SJCRH30 (cell line): ENCODE data around the gene TACC2. TPM values are rescaled to one million over a fixed set of nuclear protein-coding genes. Genes with fewer than 3 reads are reported as not detected.
"Not testable (repeated sequence)": the region's sequence is repeated elsewhere in the genome, so short reads cannot be mapped to it uniquely, and the experiment has no call there.

Experiments used
- DNase-seq, 2 experiments: peaks; one replicate each; pipeline ENCODE4 v3.0.0-alpha.2; 2015 to 2020
- H3K27ac ChIP-seq: fragments of 250-450 bp; sonication (Bioruptor Pico); 2 replicates; pipeline ENCODE4 v1.5.1; 2020; ENCODE audit warnings: mild to moderate bottlenecking, moderate library complexity
- H3K27me3 ChIP-seq: fragments of 250-450 bp; sonication (Bioruptor Pico); 2 replicates; pipeline ENCODE4 v1.5.1; 2020; ENCODE audit warnings: mild to moderate bottlenecking, moderate library complexity
- H3K36me3 ChIP-seq: fragments of 250-450 bp; sonication (Bioruptor Pico); 2 replicates; pipeline ENCODE4 v1.5.1; 2020; ENCODE audit warnings: mild to moderate bottlenecking, moderate library complexity
- H3K4me1 ChIP-seq: fragments of 250-450 bp; sonication (Bioruptor Pico); 2 replicates; pipeline ENCODE4 v1.5.1; 2020; ENCODE audit warnings: mild to moderate bottlenecking, moderate library complexity
- H3K4me3 ChIP-seq: fragments of 250-450 bp; sonication (Bioruptor Pico); 2 replicates; pipeline ENCODE4 v1.5.1; 2020; ENCODE audit warnings: mild to moderate bottlenecking, moderate library complexity
- H3K9me3 ChIP-seq: fragments of 250-450 bp; sonication (Bioruptor Pico); replicated peaks from 2 replicates; pipeline ENCODE4 v1.5.1; 2020; ENCODE audit warnings: mild to moderate bottlenecking, moderate library complexity
- total RNA-seq: library from RNA; depleted of rRNA; stranded (reverse); fragments of >200 nt; shearing (Covaris generic); gene quantifications from 2 replicates; pipeline ENCODE4 v1.2.3, GENCODE V29; 2014

TACC2 gene
- total RNA-seq, 1 experiment from 2014 or later = 30.5 TPM

DNA sequence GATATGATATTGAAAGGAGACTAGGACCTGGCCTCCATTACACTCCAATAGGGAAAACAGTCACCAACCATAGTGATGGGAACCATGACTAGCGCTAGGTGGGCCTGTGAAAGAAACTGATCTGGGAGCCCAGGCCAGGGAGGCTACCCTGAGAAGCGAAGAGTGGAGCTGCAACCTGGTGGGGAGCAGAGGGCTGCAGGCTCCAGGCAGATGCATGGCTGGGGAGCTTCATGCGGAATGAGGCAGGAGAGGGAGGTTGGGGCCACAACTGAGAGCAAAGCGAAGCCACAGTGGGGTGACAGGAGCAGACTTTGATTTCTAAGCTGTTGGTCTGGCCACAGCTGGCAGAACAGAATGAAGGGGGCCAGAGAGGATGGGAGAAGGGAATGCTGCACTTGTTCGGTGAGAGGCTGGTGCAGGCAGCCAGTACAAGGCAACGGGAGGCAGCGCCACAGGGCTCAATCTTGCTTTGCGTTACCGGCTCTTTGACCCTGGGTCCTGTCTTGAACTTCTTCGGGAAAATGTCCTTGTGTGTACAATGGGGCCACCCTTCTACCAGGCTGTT lies 88.4 kb downstream of the TACC2 start:
- H3K4me1 ChIP-seq = 0 out of 2 replicates have a peak, but pooled peaks cover 5% of the 10 kb centered on the region
- no peaks in the 10 kb centered on the region for H3K27me3 ChIP-seq
- no peak overlapping the region for H3K27ac ChIP-seq
- H3K4me3 ChIP-seq = no peak overlapping the region
- DNase-seq = no peak
- H3K9me3 ChIP-seq = no peaks in the 10 kb centered on the region
- H3K36me3 ChIP-seq = no peaks in the 10 kb centered on the region

DNA sequence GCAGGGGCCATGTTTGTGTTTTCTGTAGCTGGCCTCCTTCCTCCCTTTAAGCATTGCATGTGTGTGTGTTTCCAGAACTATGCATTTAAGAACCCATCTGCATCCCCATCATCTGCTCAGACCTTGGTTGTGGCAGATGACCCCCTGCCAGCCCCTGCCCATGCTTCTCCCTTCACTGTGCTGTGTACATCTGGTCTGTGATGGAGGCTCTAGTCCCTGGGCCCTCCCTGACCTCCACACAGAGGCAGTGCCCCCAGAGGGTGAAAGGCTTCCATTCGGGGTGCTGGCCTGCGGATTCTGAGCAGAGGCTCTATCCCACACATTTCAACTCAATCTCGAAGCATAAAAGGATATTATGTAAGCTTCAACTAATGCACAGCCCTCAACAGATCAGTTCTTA lies 89.4 kb downstream of the TACC2 start:
- Histone ChIP-seq H3K9me3 (no peaks in the 10 kb centered on the region), H3K4me3 (no peak overlapping the region), H3K27me3 (no peaks in the 10 kb centered on the region), H3K36me3 (no peaks in the 10 kb centered on the region), H3K27ac (no peak overlapping the region), H3K4me1 (0 out of 2 replicates have a peak, but pooled peaks cover 5% of the 10 kb centered on the region)
- no peak for DNase-seq

DNA sequence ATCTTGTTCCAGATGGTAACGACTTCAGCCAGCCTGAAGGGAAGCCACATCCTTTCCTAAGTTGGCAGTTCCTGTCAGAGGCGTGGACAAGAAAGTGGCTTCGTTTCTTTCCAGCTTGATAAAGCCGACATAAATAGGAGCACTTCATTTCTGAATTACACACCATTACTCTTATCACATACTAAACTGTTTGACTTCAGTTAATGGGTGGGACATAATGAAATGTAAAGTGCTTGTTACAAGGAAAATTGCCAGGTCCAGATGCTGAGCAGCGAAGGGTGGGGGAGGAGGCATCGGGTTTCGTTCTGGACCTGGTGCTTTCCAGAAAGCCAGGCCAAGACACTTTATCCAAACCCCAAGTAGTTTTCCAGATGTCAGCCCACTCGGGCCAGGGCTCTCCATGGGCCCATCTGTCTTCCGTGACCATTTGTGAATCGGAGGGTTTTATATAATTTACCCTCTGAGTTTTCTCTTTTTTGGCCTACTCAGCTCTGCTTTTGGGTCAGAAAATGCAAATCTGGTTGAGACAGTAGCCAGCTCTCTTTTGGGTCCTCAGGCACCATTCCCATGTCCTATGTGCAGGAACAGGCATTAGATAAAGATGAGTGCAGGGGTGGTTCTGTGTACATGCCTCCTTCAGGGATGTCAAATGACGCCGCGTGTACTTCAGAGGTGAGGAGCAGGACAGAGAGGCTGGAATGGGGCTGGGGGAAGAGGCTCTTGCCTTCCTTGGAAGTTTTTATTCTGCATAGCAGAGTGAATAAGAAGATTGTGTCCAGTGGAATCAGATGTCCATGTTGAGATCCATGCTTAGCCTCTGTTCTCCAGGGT lies 90.2 kb downstream of the TACC2 start:
- H3K4me3 ChIP-seq = no peak overlapping the region
- 0 out of 2 replicates have a peak, but pooled peaks cover 5% of the 10 kb centered on the region for H3K4me1 ChIP-seq
- no peak overlapping the region for H3K27ac ChIP-seq
- H3K9me3 ChIP-seq = no peaks in the 10 kb centered on the region
- H3K36me3 ChIP-seq = no peaks in the 10 kb centered on the region
- no peak for DNase-seq
- H3K27me3 ChIP-seq = no peaks in the 10 kb centered on the region

DNA sequence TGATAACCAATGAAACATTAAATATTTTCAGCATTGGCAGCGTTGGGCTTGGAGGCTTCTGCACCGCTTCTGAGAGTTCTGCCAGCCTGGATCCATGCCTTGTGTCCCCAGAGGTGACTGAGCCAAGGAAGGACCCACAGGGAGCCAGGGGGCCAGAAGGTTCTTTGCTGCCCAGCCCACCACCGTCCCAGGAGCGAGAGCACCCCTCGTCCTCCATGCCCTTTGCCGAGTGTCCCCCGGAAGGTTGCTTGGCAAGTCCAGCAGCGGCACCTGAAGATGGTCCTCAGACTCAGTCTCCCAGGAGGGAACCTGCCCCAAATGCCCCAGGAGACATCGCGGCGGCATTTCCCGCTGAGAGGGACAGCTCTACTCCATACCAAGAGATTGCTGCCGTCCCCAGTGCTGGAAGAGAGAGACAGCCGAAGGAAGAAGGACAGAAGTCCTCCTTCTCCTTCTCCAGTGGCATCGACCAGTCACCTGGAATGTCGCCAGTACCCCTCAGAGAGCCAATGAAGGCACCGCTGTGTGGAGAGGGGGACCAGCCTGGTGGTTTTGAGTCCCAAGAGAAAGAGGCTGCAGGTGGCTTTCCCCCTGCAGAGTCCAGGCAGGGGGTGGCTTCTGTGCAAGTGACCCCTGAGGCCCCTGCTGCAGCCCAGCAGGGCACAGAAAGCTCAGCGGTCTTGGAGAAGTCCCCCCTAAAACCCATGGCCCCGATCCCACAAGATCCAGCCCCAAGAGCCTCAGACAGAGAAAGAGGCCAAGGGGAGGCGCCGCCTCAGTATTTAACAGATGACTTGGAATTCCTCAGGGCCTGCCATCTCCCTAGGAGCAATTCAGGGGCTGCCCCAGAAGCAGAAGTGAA lies 93.9 kb downstream of the TACC2 start:
- Histone ChIP-seq H3K36me3 (no peaks in the 10 kb centered on the region), H3K27me3 (no peaks in the 10 kb centered on the region)

DNA sequence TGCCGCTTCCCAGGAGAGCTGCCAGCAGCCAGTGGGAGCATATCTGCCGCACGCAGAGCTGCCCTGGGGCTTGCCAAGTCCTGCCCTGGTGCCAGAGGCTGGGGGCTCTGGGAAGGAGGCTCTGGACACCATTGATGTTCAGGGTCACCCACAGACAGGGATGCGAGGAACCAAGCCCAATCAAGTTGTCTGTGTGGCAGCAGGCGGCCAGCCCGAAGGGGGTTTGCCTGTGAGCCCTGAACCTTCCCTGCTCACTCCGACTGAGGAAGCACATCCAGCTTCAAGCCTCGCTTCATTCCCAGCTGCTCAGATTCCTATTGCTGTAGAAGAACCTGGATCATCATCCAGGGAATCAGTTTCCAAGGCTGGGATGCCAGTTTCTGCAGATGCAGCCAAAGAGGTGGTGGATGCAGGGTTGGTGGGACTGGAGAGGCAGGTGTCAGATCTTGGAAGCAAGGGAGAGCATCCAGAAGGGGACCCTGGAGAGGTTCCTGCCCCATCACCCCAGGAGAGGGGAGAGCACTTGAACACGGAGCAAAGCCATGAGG lies 94.6 kb downstream of the TACC2 start:
- Histone ChIP-seq H3K27ac (no peak overlapping the region), H3K36me3 (no peaks in the 10 kb centered on the region), H3K4me3 (no peak overlapping the region), H3K4me1 (0 out of 2 replicates have a peak, but pooled peaks cover 5% of the 10 kb centered on the region), H3K9me3 (no peaks in the 10 kb centered on the region), H3K27me3 (no peaks in the 10 kb centered on the region)
- DNase-seq = no peak

More for the DNA sequence above, 93.9 kb downstream of the TACC2 start:
- 0 out of 2 replicates have a peak, but pooled peaks cover 5% of the 10 kb centered on the region for H3K4me1 ChIP-seq
- no peaks in the 10 kb centered on the region for H3K9me3 ChIP-seq
- no peak overlapping the region for H3K27ac ChIP-seq
- DNase-seq = no peak
- no peak overlapping the region for H3K4me3 ChIP-seq

DNA sequence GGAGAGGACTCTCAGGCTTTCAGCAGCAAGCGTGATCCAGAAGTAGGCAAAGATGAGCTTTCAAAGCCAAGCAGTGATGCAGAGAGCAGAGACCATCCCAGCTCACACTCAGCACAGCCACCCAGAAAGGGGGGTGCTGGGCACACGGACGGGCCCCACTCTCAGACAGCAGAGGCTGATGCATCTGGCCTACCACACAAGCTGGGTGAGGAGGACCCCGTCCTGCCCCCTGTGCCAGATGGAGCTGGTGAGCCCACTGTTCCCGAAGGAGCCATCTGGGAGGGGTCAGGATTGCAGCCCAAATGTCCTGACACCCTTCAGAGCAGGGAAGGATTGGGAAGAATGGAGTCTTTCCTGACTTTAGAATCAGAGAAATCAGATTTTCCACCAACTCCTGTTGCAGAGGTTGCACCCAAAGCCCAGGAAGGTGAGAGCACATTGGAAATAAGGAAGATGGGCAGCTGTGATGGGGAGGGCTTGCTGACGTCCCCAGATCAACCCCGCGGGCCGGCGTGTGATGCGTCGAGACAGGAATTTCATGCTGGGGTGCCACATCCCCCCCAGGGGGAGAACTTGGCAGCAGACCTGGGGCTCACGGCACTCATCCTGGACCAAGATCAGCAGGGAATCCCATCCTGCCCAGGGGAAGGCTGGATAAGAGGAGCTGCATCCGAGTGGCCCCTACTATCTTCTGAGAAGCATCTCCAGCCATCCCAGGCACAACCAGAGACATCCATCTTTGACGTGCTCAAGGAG lies 95.5 kb downstream of the TACC2 start:
- H3K36me3 ChIP-seq = no peaks in the 10 kb centered on the region
- H3K4me1 ChIP-seq = peaks cover 5% of the 10 kb centered on the region; the same call in 1 of the 2 replicates
- H3K9me3 ChIP-seq = no peaks in the 10 kb centered on the region
- DNase-seq = no peak
- no peak overlapping the region for H3K27ac ChIP-seq
- no peak overlapping the region for H3K4me3 ChIP-seq
- H3K27me3 ChIP-seq = no peaks in the 10 kb centered on the region

DNA sequence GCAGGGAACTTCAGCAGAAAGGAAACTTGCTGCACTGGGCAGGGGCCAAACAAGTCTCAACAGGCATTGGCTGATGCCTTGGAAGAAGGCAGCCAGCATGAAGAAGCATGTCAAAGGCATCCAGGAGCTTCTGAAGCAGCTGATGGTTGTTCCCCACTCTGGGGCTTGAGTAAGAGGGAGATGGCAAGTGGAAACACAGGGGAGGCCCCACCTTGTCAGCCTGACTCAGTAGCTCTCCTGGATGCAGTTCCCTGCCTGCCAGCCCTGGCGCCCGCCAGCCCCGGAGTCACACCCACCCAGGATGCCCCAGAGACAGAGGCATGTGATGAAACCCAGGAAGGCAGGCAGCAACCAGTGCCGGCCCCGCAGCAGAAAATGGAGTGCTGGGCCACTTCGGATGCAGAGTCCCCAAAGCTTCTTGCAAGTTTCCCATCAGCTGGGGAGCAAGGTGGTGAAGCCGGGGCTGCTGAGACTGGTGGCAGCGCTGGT lies 96.5 kb downstream of the TACC2 start:
- no peak overlapping the region for H3K27ac ChIP-seq
- no peak for DNase-seq
- H3K27me3 ChIP-seq = no peaks in the 10 kb centered on the region
- no peak overlapping the region for H3K4me3 ChIP-seq
- no peaks in the 10 kb centered on the region for H3K36me3 ChIP-seq
- H3K9me3 ChIP-seq = no peaks in the 10 kb centered on the region
- H3K4me1 ChIP-seq = no peaks in the 10 kb centered on the region; the same call in 1 of the 2 replicates

DNA sequence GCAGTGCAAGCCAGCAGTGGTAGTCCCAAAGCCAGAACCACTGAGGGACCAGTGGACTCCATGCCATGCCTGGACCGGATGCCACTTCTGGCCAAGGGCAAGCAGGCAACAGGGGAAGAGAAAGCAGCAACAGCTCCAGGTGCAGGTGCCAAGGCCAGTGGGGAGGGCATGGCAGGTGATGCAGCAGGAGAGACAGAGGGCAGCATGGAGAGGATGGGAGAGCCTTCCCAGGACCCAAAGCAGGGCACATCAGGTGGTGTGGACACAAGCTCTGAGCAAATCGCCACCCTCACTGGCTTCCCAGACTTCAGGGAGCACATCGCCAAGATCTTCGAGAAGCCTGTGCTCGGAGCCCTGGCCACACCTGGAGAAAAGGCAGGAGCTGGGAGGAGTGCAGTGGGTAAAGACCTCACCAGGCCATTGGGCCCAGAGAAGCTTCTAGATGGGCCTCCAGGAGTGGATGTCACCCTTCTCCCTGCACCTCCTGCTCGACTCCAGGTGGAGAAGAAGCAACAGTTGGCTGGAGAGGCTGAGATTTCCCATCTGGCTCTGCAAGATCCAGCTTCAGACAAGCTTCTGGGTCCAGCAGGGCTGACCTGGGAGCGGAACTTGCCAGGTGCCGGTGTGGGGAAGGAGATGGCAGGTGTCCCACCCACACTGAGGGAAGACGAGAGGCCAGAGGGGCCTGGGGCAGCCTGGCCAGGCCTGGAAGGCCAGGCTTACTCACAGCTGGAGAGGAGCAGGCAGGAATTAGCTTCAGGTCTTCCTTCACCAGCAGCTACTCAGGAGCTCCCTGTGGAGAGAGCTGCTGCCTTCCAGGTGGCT lies 97.7 kb downstream of the TACC2 start:
- Histone ChIP-seq H3K9me3 (no peaks in the 10 kb centered on the region), H3K27me3 (no peaks in the 10 kb centered on the region), H3K27ac (no peak overlapping the region), H3K4me3 (no peak overlapping the region), H3K36me3 (no peaks in the 10 kb centered on the region), H3K4me1 (no peaks in the 10 kb centered on the region; the same call in 1 of the 2 replicates)
- no peak for DNase-seq

DNA sequence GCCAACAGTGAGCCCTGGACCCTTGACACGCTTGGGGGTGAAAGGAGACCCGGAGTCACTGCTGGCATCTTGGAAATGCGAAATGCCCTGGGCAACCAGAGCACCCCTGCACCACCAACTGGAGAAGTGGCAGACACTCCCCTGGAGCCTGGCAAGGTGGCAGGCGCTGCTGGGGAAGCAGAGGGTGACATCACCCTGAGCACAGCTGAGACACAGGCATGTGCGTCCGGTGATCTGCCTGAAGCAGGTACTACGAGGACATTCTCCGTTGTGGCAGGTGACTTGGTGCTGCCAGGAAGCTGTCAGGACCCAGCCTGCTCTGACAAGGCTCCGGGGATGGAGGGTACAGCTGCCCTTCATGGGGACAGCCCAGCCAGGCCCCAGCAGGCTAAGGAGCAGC lies 98.5 kb downstream of the TACC2 start:
- DNase-seq = no peak
- Histone ChIP-seq H3K27me3 (no peaks in the 10 kb centered on the region), H3K27ac (no peak overlapping the region), H3K4me1 (no peaks in the 10 kb centered on the region; the same call in 1 of the 2 replicates), H3K9me3 (no peaks in the 10 kb centered on the region), H3K36me3 (no peaks in the 10 kb centered on the region), H3K4me3 (no peak overlapping the region)

DNA sequence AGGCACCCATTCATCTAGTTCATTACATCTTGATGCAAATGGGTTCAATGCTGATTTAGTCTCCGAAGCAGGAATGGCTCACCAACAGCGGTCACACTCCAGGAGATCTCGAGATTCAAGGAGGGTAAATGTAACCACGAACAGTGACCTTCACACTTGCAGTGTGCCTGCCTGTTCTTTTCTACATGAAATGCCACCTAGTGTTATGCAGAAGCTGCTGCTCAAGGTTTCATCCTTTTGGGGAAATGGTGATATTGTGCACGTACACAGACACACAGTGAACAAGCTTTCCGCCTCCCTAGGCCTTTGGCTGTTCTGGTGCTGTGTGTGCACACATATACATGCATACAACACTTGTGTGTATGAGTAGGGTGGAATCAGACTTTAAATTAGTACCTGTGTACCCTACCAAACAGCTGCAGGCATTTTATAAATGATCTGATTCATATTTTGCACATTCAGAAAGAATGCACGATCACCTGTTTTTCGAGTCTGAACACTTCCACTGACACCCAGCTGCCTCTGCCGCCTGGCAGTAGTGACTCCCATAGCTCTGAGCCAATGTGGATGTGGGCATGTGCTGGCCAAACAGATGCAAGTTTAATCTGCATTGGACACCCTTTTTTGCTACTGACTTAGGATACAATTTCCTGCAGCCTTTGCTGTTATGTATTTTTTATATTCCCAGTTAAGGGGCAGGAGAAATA lies 100.5 kb downstream of the TACC2 start:
- DNase-seq = peak; percentile 27 to 39
- Histone ChIP-seq H3K4me3 (no peak overlapping the region), H3K27me3 (no peaks in the 10 kb centered on the region), H3K9me3 (no peaks in the 10 kb centered on the region), H3K4me1 (no peaks in the 10 kb centered on the region; the same call in 1 of the 2 replicates), H3K36me3 (no peaks in the 10 kb centered on the region), H3K27ac (no peak overlapping the region)

DNA sequence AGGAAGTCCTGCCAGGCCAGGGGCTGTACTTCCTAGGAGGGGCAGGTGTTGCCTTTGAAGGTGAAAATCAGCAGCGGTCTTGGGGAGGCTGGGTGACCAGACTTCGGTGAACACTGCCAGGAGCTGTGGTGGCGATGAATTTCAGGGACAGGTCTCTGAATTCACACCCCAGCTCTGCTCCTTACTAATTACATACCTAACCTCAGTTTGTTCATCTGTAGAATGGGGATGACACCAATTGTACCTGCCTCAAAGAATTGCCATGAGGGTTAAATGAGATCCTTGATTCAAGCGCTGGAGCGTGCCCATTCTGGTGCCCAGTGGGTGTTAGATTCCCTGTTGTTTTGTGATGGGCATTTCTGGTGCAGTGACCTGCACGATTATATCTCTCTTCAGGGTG lies 102.8 kb downstream of the TACC2 start:
- H3K27ac ChIP-seq = no peak overlapping the region
- H3K4me1 ChIP-seq = no peaks in the 10 kb centered on the region; the same call in 1 of the 2 replicates
- no peaks in the 10 kb centered on the region for H3K36me3 ChIP-seq
- no peaks in the 10 kb centered on the region for H3K27me3 ChIP-seq
- no peaks in the 10 kb centered on the region for H3K9me3 ChIP-seq
- H3K4me3 ChIP-seq = no peak overlapping the region
- DNase-seq = no peak

DNA sequence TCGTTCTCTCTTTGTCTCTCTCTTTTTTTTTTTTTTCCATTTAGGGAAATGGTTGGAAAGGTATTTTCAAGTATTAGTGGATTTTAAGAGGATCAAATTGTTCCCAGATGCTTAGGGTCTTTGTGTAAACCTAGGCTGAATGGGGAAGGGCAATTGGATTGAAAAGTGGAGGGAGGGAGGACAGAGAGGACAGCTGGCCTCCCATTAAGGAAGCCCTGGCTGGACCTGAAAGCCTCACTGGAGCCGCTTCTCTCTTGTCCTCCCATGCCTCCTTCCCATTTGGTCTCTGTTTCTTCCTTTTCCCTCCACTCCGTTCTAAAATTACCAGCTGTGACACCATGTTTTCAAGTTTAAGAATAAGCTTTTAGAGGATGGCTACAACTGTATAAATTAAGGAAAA lies 104.1 kb downstream of the TACC2 start:
- no peak for DNase-seq
- no peaks in the 10 kb centered on the region for H3K9me3 ChIP-seq
- no peak overlapping the region for H3K4me3 ChIP-seq
- H3K27me3 ChIP-seq = no peaks in the 10 kb centered on the region
- H3K36me3 ChIP-seq = no peaks in the 10 kb centered on the region
- no peak overlapping the region for H3K27ac ChIP-seq
- H3K4me1 ChIP-seq = no peaks in the 10 kb centered on the region; the same call in 1 of the 2 replicates

DNA sequence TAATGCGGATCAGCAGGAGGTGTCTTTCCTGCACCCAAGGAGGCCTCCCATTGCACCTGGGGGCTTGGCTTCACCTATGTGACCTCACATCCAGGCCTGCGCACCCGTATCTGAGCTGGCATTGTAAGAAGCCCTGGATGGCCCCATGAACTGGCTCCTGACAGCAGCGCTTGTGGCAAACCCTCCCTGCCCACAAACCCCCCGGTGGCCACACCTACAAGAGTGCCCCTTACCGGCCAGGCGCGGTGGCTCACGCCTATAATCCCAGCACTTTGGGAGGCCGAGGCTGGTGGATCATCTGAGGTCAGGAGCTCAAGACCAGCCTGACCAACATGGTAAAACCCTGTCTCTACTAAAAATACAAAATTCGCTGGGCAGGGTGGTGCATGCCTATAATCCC lies 107.2 kb downstream of the TACC2 start:
- not testable (repeated sequence) for H3K36me3 ChIP-seq, H3K4me3 ChIP-seq, DNase-seq, H3K4me1 ChIP-seq, H3K27me3 ChIP-seq, H3K9me3 ChIP-seq, H3K27ac ChIP-seq
